ENCODE results near the gene CRYBB2. TPM values are rescaled to one million over a fixed set of nuclear protein-coding genes. Genes with fewer than 3 reads are reported as not detected.
"Not testable (repeated sequence)": the region's sequence is repeated elsewhere in the genome, so short reads cannot be mapped to it uniquely, and the experiment has no call there.

Gene CRYBB2
- total RNA-seq, 1 donor from 2014 or later: not detected

- Mint-ChIP-seq H3K27ac (no peak overlapping the region), H3K4me1 (ENCODE audit: unreplicated experiment) (no peaks in the 10 kb centered on the region), H3K27me3 (no peaks in the 10 kb centered on the region), H3K4me3 (no peak overlapping the region), H3K36me3 (no peaks in the 10 kb centered on the region), H3K9me3 (no peaks in the 10 kb centered on the region)
- TF ChIP-seq CTCF (conservative IDR thresholded peaks at IDR 0.05): no peak
- no peak for DNase-seq (ENCODE audit: extremely low spot score, unreplicated experiment)
Measured at GRCh38 chr22:25200967-25201366, 18.5 kb upstream of the CRYBB2 start.

GRCh38 chr22:25201557-25202273 lies 17.7 kb upstream of the CRYBB2 start:
- H3K4me3 Mint-ChIP-seq: no peak overlapping the region
- no peak for DNase-seq (ENCODE audit: extremely low spot score, unreplicated experiment)
- H3K36me3 Mint-ChIP-seq: no peaks in the 10 kb centered on the region
- no peak overlapping the region for H3K27ac Mint-ChIP-seq
- no peaks in the 10 kb centered on the region for H3K27me3 Mint-ChIP-seq
- TF ChIP-seq CTCF (conservative IDR thresholded peaks at IDR 0.05): no peak
- no peaks in the 10 kb centered on the region for H3K9me3 Mint-ChIP-seq
- H3K4me1 Mint-ChIP-seq (ENCODE audit: unreplicated experiment): no peaks in the 10 kb centered on the region

- no peak for DNase-seq (ENCODE audit: extremely low spot score, unreplicated experiment)
- Mint-ChIP-seq H3K27ac (no peak overlapping the region), H3K9me3 (no peaks in the 10 kb centered on the region), H3K4me3 (no peak overlapping the region), H3K36me3 (no peaks in the 10 kb centered on the region), H3K4me1 (ENCODE audit: unreplicated experiment) (no peaks in the 10 kb centered on the region), H3K27me3 (no peaks in the 10 kb centered on the region)
- TF ChIP-seq CTCF (conservative IDR thresholded peaks at IDR 0.05): peak; percentile 93
Measured at GRCh38 chr22:25202290-25202921, 17.0 kb upstream of the CRYBB2 start.

- TF ChIP-seq CTCF (conservative IDR thresholded peaks at IDR 0.05): no peak
- Mint-ChIP-seq H3K27ac (no peak overlapping the region), H3K9me3 (no peaks in the 10 kb centered on the region), H3K4me1 (ENCODE audit: unreplicated experiment) (no peaks in the 10 kb centered on the region), H3K4me3 (no peak overlapping the region), H3K27me3 (no peaks in the 10 kb centered on the region), H3K36me3 (no peaks in the 10 kb centered on the region)
- no peak for DNase-seq (ENCODE audit: extremely low spot score, unreplicated experiment)
Measured at GRCh38 chr22:25203082-25203481, 16.4 kb upstream of the CRYBB2 start.

- not testable (repeated sequence) for H3K9me3 Mint-ChIP-seq; H3K4me1 Mint-ChIP-seq (ENCODE audit: unreplicated experiment); H3K36me3 Mint-ChIP-seq; H3K27ac Mint-ChIP-seq; H3K27me3 Mint-ChIP-seq; H3K4me3 Mint-ChIP-seq; DNase-seq (ENCODE audit: extremely low spot score, unreplicated experiment)
Measured at GRCh38 chr22:25204547-25204946, 14.9 kb upstream of the CRYBB2 start.

GRCh38 chr22:25205847-25206246 lies 13.6 kb upstream of the CRYBB2 start:
- Mint-ChIP-seq H3K4me3 (no peak overlapping the region), H3K9me3 (no peaks in the 10 kb centered on the region), H3K27me3 (no peaks in the 10 kb centered on the region), H3K4me1 (ENCODE audit: unreplicated experiment) (no peaks in the 10 kb centered on the region), H3K36me3 (no peaks in the 10 kb centered on the region), H3K27ac (no peak overlapping the region)
- no peak for DNase-seq (ENCODE audit: extremely low spot score, unreplicated experiment)
- no peak for TF ChIP-seq CTCF (conservative IDR thresholded peaks at IDR 0.05)

Data from type B pancreatic cell (in vitro differentiated cells).